ENCODE data around the gene CALHM3.
"Not testable (repeated sequence)": the region's sequence is repeated elsewhere in the genome, so short reads cannot be mapped to it uniquely, and the experiment has no call there.

CALHM3 gene

DNA sequence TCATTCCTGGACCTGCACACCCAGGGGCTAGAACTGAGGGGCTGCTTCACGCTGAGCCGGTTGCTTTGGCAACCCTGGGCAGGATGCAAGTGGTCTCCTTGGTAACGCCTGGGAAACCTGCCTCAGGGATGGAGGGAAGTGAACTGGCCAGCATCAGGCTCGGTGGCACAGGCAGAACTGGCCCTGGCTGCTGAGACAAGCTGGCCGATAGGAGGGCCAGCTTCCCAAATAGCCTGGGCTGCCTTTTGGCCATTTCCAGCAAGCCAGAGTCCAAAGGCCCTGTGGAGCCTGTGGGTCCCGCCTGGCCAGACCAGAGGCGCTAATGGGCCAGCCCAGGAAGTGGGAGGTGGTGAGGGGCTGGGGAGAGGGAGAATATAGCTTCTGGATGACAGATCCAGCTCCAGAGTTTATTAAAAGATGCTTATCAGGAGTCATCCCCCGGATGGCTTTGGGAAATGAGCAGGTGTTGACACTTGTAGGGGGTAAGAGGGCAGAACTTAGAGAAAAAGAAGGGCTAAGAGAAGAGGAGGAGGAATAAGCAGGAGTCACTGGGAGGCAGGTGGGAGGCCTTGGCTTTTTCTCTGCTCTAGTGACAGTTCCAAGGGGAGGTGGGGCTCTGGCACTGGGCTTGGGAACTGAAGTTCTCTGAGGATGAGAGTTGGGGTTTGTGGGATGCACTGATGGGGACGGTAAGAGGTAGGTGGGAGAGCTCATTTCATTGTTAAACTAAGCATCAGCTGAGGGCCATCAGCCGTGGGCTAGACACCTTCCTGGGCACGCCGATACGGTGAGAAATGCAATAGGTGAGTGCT, 24.0 kb upstream of the CALHM3 start:
- DNase-seq (ENCODE audit: low read depth in 2 of 2, low spot score in 1 of 2): no peak

DNA sequence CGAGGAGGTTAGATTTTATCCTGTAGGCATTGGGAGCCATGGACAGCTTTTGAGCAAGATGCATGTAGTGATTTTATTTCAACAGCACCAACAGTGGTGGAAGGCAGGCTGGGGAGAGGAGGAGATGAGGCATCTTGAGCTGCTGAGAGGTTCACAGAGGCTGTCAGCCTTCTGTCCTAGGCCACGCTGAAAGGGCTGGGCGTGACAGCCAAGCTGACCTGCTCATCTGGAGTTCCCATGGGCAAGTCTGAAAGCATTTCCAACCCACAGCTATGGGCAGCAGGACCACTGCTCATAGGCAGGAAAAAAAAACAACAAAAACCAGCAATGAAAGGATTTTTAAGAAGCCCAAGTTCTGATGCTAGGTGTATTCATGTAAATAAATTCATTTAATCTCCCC, 22.1 kb upstream of the CALHM3 start:
- no peak for DNase-seq (ENCODE audit: low read depth in 2 of 2, low spot score in 1 of 2)

DNA sequence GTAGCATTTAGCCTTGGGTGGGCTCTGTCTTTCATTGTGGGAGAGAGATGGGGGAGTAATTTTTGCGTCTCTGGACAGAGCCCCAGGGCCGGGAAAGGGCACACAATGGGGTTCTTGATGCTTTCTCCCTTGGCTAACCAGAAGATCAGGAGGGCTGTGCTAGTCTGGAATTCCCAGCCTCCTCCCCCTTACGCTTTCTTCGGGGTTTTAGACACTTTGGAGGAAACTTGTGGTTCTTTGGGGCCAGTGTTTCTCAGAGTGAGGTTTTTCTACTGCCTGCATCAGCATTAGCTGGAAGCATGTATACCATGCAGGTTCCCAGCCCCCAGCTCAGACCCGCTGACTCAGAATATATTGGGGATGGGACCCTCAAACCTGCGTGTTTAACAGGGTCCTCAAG, 21.4 kb upstream of the CALHM3 start:
- no peak for DNase-seq (ENCODE audit: low read depth in 2 of 2, low spot score in 1 of 2)

DNA sequence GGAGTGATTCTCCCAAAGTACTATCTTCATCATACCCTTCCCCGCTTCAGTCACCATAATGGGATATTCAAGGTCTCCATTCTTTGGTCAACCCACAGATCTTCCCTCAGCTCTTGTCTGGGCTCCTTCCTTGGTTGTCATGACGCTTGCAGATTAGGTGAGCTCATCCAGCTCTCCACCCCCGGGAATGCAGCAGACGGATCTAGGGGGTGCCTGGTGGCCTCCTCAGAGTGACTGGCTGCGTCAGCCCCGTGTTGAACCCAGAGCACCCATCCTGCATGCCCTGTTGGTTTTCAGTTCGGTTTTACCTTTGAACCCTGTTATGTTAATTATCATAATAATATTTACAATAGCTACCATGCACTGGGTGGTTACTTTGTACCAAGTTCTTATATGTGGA, 20.8 kb upstream of the CALHM3 start:
- DNase-seq (ENCODE audit: low read depth in 2 of 2, low spot score in 1 of 2): no peak

DNA sequence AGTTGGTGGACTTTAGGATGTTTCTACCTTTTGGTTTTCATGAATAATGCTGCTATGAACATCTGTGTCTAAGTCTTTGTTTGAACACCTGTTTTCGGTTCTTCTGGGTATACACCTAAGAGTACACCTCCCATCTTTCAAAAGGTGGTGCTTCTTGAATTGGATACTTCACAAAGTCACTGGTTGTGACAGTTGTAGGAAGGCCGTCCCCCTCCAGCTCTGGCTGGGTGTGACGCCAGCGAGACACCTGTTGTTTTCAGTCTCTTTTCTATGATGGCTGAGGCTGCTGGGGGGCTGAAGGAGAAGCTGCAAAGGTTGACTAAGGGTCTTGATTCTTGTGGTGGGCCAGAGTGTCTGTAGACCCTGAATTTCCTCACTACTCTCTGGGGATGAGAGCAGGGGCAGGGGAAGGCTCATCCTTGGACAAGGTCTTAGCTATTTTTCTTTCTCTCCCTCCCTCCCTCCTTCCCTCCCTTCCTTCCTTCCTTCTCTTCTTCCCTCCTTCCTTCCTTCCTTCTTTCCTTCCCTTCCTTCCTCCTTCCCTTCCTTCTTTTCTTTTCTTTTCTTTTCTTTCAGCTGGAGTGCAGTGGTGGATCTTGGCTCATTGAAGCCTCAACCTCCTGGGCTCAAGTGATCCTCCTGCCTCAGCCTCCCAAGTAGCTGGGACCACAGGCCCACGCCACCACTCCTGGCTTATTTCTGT, 20.0 kb upstream of the CALHM3 start:
- DNase-seq (ENCODE audit: low read depth in 2 of 2, low spot score in 1 of 2): no peak

DNA sequence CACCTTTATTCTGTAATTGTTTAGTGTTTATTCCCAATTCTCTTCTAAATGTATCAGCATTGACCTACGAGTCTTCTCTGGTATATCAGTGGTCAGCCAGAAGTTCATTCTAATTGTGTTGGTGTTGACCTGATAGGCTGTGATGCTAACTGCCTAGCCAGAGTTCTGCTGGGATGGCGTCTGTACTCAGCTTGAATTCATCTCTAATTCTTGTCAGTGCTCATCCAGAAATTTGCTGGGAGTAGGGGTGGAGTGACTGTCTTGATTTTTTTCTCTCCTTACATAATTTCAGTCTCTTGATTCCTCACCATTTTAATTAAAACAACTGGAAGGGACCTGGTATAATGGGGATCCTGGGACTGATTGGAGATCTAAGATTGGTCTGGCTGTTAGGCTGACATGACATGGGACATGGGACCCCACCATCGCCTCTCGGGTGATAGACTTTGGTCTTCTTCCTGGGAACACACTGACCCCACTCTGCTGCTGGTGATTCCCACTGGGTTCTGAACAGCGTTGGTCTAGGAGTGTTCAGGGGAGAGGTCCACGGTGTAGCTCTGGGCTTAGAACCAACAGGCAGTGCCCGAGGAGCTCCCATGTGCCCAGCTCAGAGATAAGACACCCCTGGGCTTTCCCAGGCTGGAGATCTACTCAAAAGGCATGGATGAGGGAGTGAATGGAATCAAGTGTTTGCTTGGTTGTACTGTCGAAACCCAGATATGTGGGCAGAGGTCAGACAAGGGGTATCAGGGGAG, 18.3 kb upstream of the CALHM3 start:
- no peak for DNase-seq (ENCODE audit: low read depth in 2 of 2, low spot score in 1 of 2)

DNA sequence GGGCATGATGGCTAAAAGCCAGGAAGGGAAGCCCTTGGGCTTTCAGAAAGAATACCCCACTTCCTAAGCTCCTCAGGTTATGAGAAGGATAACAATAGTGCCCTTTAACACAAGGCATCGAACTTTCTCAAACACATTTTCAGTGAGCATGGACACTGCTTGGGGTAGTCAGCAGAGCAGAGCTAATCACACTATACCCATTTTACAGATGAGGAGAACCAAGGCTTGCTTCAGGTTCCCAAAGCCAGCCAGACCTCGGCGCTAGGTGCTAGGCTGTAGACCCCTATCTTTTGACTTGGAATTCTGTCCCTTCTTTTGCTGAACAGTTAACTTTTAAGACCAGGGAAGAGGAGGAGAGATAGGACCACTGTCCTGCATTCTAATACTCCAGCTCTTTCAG, 16.3 kb upstream of the CALHM3 start:
- DNase-seq (ENCODE audit: low read depth in 2 of 2, low spot score in 1 of 2): no peak

DNA sequence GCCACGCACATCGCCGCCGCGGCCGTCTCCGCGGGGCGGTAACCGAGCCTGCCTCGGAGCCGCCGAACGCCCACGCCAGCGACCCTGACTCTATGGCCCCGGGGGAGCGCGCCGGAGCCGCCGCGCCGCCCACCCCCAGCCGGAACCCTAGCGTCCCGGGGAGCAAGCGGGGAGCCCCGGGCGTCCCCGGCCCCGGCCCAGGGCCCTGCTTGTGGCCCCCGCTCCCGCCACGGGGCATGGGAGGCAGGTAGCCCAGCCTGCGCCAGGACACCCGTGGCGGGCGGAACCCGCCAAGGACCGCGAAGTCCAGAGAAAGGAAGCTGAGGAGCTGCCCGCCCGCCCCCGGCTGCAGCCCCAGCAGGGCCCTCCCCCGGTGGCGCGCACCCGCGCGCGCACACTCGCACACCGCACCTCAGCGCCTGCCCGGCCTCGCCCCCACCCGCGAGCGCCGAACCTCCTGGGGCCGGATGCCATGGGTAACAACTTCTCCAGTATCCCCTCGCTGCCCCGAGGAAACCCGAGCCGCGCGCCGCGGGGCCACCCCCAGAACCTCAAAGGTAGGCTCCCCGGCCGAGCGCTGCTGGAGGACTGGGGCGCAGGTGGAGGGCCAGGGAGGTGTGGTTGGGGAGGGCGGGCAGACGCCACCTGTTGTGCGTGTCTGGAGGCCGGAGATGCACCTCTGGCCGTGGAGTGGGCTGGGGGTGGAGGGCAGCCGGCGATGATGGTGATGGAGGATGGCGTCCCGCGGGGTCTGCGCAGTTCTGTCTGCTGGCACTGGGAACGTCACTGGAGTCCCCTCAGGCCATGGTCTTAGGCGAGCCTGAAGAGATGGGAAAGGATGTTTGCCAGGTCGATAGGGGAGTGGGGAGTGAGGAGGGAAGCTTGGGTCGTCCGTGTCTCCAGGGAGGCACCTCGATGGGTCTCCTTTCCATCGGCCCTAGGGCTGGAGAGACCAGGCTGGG, 15.2 kb upstream of the CALHM3 start:
- DNase-seq (ENCODE audit: low read depth in 2 of 2, low spot score in 1 of 2): no peak

DNA sequence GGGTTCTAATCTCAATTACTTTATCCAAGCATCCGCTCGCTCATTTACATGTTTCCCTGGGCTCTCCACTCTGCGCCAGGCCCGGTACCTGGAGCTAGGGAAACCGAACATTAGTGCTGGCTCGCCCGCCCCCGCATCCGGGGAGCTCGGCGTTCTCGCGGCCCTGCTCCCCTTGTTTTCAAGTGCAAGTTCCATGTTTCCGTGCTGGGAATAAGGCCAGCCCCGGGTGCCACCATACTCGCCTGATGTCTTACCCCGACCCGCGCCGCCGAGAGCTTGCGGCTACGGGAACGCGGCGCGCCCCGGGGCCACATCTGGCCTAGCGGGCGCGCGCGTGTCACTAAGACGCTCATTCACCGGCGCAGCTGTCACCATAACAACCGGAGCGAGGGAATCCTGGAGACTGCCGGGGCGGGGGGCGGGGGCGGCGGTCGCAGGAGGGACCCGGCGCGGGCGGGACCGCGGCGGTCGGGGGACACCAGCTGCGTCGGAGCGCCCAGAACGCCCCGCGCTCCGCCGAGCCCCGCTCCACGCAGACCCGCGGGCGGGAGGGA, 14.4 kb upstream of the CALHM3 start, which contains the start of gene NEURL1:
NEURL1 (plus strand) TSS at position 344 of the 554 bp plus-strand sequence. CDS start 683 bp downstream, outside the sequence.
- no peak for DNase-seq (ENCODE audit: low read depth in 2 of 2, low spot score in 1 of 2)

DNA sequence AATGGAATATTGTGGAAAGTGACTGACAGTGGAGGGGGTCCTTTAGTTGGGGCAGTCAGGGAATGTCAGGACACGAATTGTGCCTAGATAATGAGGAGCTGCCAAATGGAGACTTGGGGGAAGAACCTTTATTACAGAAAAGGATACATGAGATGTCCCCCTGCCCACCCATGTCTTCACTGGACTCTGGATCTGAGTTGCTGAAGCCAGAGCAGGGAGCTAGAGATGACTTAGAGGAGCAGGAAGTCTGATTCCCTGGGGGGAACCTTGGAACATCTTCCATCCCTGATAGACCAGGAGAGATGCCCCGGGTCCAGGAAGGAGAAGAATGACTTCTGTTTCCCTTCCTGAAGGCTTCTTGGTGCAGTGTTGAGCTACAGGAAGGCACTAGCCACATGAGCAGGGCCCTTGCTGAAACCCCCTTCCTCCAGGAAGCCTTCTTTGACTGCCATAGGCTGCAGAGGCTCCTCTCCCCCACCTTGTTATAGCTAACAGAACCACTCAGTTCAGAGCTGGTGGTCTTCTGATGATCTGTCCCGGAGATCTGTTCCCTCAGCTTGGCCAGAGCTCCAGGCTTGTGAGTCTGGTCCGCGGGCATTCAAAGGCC, 13.7 kb upstream of the CALHM3 start:
- DNase-seq (ENCODE audit: low read depth in 2 of 2, low spot score in 1 of 2): no peak

DNA sequence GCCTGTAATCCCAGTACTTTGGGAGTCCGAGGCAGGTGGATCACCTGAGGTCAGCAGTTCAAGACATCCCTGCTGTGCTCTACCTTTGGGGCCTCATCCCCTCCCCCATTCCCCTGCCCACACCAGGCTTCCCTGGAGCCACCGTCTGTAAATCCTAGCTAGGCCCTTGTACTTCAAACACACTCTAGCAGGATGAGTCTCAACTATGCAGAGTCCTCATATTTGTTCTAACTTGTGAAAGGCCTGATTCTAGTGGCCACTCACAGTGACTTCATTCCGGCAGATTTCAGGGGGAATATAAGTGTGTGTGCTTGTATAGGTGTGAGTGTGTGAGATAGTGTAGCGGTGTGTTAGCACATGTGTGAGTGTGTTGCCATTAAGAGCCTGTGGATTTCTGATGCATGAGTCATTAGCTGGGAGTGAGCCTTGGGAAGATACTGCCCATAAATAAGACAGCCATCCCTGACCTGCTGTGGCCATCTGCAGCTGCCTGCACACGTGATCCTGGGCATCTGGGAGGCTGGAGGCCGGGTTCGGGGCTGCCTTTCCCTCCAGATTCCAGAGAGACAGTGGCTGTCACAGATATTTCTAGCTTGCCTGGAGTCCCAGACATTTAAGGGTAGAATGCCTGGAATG, 12.8 kb upstream of the CALHM3 start:
- DNase-seq (ENCODE audit: low read depth in 2 of 2, low spot score in 1 of 2): no peak

DNA sequence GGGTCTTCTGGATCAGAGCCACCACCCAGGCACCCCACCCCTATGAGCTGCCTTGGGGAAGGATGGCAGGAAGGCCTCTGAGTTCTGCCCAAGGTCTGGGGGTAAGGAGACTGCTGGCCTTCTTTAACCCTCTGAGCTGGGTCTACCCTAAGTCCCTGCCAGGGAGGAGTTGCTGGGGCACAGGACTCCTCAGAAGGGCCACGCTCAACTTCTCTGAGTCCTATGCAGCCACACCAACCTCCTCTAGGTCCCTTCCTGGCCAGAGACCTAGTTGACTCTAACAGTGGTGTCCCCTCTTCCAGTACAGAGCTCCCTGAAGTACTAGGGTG, 11.9 kb upstream of the CALHM3 start:
- no peak for DNase-seq (ENCODE audit: low read depth in 2 of 2, low spot score in 1 of 2)

DNA sequence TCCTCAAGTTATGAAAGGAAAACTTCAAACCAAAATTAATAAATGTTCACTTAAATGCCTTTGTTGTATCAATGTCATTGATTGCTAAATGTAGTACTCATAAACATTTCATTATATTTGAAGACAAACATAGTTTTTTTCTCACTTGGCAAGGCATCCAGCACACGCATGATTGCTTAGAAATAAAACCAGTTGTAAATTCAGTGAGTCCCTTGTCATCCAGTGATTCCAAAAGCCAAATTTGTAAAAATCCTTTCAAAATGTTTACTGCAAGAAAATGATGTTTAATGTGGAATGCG, 8.3 kb upstream of the CALHM3 start:
- DNase-seq (ENCODE audit: low read depth in 2 of 2, low spot score in 1 of 2): no peak

DNA sequence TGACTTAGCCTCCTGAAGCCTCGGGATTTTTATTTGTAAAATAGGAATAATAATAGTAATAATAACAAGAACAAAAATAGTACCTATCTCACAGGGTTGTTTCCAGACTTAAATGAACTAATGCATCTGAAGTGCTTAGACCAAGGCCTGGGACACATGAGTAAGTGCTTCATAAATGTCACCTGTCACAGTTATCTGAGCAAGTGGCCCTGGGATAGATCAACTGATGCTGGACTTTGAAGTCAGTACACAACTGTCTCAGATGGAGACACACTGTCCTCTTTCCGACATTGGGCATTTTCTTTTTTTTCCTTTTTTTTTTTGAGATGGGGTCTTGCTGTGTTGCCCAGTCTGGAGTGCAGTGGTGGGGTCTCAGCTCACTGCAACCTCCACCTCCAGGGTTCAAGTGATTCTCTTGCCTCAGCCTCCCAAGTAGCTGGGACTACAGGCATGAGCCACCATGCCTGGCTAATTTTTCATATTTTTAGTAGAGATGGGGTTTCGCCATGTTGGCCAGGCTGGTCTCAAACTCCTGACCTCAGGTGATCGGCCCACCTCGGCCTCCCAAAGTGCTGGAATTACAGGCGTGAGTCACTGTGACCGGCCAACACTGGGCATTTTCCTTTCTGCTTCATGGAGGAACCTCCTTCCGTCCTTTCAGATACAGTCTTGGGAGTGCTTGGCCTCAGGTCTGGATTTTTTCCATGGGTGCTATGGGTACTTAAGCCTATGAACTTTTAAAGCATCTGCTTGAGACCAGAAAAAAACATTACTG, 7.8 kb upstream of the CALHM3 start:
- not testable (repeated sequence) for DNase-seq (ENCODE audit: low read depth in 2 of 2, low spot score in 1 of 2)

DNA sequence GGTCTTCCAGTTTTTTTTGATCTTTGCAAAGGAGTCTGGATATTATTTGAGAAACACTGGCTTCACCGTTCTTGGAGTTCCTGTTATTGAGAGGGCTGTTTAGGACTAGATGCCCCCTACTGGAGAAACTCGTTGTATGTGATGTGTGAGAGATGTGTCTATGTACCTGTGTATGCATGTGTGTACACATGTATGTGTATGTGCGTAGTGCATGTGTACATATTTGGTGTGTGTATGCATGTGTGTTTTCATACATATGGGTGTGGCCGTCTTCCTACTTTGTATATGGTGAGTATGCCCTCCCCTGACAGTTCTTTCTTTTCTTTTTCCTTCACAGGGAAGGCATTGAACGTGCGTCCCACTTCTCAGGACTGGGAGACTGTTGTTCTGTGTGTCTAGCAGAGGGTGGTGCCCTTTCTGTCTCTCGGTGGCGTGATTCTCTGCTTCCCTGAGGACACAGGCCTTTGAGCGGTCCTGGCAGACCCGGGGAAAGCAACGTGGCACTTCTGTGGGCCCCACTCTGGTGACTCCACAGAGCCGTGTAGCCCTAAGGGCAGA, 3.0 kb upstream of the CALHM3 start:
- no peak for DNase-seq (ENCODE audit: low read depth in 2 of 2, low spot score in 1 of 2)

DNA sequence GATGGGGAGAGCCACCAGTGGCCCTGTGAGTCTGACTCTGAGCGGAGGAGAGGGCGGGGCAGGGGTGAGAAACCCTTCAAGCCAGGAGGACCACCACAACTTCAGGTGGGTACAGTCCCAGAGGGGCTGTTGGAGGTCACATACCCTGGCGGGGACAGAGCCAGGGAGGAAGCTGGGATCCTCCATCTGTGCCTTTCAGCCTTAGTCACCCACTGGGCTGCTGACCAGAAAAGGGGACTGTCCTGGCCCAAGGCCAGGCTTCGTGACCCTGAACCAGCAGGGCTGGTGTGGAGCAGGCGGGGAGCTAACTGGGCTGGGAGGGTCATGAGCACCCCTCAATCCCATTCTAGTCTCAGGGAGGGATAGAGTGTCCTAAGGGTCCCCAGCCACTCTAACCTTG, 1.5 kb upstream of the CALHM3 start:
- DNase-seq (ENCODE audit: low read depth in 2 of 2, low spot score in 1 of 2): no peak

DNA sequence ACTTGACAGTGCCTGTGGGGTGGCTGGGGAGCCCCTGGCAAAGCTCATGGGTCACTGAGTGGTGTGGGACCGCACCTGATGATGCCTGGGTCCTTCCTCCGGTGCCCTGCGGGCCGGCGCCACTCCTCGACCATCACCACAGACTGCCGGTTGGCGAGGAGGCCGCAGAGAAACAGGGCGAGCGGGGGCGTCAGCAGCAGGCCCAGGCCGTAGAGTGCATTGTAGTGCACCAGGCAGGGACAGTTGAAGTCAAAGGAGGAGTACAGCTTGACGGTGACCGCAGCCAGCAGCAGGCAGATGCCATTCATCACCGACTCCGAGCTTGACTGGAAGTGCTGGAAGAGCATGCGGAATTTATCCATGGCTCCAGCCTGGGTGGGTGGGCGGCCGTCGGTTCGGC, 369 bp downstream of the CALHM3 start:
- DNase-seq (ENCODE audit: low read depth in 2 of 2, low spot score in 1 of 2): no peak

DNA sequence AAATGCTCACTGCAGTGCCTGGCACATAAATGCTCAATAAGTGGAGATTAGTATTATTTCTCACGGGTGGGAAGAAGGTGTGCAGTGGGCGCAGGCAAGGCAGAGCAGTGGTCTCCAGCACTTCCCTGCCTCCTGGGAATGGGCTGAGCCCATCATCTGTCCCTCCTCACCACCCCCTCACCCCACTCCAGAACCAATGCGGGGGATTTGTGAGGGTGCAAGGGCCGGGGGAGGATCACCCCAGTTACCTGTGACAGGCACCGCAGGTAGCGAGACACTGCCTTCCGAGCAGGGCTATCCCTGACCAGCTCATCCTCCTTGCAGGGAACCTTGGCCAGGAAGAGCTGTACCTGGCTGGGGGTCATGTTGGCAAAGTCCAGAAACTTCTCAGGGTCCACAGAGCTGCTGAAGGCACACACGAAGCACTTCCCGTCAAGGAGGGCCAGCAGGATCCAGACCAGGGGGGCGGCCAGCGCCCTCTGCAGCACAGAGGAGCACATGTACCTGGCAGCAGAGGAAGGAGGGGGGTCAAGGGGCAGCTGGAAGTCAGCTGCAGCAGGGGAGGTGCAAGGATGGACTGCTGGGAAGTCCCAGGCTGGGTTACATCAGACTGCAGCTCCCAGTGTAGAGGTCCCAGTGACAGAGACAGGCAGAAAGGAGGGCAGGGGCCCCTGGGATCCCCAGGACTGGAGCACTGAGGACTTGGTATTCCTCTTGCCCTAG, 2.8 kb downstream of the CALHM3 start:
- no peak for DNase-seq (ENCODE audit: low read depth in 2 of 2, low spot score in 1 of 2)
